ENCODE data around the gene ZNF518A. TPM values are rescaled to one million over a fixed set of nuclear protein-coding genes. Genes with fewer than 3 reads are reported as not detected.

ZNF518A gene
- total and polyA plus RNA-seq, 2 of the 13 experiments (the other 11 are each of a cell fraction or from before 2014, with no cell fraction given), result 21.7 to 37.1 TPM

GRCh38 chr10:96092999-96093767 is 36.9 kb upstream of the ZNF518A start (continued):
- TF ChIP-seq TOPORS (CRISPR knock-in tag; IDR thresholded peaks at IDR 0.05) (no peak), ZFP37 (CRISPR knock-in tag; IDR thresholded peaks at IDR 0.05; ENCODE audit: borderline replicate concordance) (no peak), RFX3 (CRISPR knock-in tag; IDR thresholded peaks at IDR 0.05) (no peak), ZNF724P (CRISPR knock-in tag; IDR thresholded peaks at IDR 0.05; ENCODE audit: borderline replicate concordance) (no peak), NR2C2 (CRISPR knock-in tag; IDR thresholded peaks at IDR 0.05; ENCODE audit: borderline replicate concordance) (peak; percentile 66; the same call in 1 of the 2 replicates), ZSCAN12 (CRISPR knock-in tag; IDR thresholded peaks at IDR 0.05) (no peak), PHB2 (IDR thresholded peaks at IDR 0.05; ENCODE audit: partially characterized antibody) (no peak), FOXA3 (CRISPR knock-in tag; IDR thresholded peaks at IDR 0.05) (peak; percentile 59; the same call in 1 of the 2 replicates), EED (CRISPR knock-in tag; IDR thresholded peaks at IDR 0.05) (no peak), TBX2 (CRISPR knock-in tag; IDR thresholded peaks at IDR 0.05; ENCODE audit: borderline replicate concordance) (no peak), DMAP1 (CRISPR knock-in tag; IDR thresholded peaks at IDR 0.05) (peak; percentile 31; the same call in 1 of the 2 replicates), NR3C1 (CRISPR knock-in tag; IDR thresholded peaks at IDR 0.05) (no peak), YEATS4 (CRISPR knock-in tag; IDR thresholded peaks at IDR 0.05; ENCODE audit: borderline replicate concordance) (peak; percentile 45; the same call in 1 of the 2 replicates), ZHX2 (IDR thresholded peaks at IDR 0.05; ENCODE audit: low read depth) (no peak), ZHX2 (CRISPR knock-in tag; IDR thresholded peaks at IDR 0.05; ENCODE audit: borderline replicate concordance) (no peak), NFE2 (CRISPR knock-in tag; IDR thresholded peaks at IDR 0.05) (no peak), ELF3 (CRISPR knock-in tag; IDR thresholded peaks at IDR 0.05) (0 out of 2 replicates have a peak, but pooled peaks have one; percentile 30), SIX1 (CRISPR knock-in tag; IDR thresholded peaks at IDR 0.05; ENCODE audit: borderline replicate concordance) (peak; percentile 14; the same call in 1 of the 2 replicates), ZHX1 (CRISPR knock-in tag; IDR thresholded peaks at IDR 0.05; ENCODE audit: low read depth) (no peak), ZNF7 (CRISPR knock-in tag; IDR thresholded peaks at IDR 0.05) (no peak)
- TF ChIP-seq, protein P1, sequence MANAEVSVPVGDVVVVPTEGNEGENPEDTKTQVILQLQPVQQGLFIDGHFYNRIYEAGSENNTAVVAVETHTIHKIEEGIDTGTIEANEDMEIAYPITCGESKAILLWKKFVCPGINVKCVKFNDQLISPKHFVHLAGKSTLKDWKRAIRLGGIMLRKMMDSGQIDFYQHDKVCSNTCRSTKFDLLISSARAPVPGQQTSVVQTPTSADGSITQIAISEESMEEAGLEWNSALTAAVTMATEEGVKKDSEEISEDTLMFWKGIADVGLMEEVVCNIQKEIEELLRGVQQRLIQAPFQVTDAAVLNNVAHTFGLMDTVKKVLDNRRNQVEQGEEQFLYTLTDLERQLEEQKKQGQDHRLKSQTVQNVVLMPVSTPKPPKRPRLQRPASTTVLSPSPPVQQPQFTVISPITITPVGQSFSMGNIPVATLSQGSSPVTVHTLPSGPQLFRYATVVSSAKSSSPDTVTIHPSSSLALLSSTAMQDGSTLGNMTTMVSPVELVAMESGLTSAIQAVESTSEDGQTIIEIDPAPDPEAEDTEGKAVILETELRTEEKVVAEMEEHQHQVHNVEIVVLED (CRISPR knock-in tag; IDR thresholded peaks at IDR 0.05; ENCODE audit: borderline replicate concordance), result no peak
